Measurements from ENCODE around the gene SH2D3A. TPM values are rescaled to one million over a fixed set of nuclear protein-coding genes. Genes with fewer than 3 reads are reported as not detected.

SH2D3A gene
- total and polyA plus RNA-seq, 8 donors, result 10.1 to 33.0 (median 14.2) TPM

DNA sequence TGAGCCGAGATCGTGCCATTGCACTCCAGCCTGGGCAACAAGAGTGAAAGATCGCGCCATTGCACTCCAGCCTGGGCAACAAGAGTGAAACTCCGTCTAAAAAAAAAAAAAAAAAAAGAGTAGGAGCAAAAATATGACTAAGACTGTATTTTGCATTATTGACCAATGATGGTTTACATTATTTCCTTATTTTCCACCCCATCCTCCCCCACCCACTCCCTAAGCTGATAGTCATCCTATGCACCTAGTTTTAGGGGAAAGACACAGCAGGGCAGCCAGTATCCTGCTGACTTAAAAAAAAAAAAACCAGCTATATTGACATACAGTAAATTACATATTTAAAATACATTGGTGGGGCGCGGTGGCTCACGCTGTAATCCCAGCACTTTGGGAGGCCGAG lies 30.4 kb upstream of the SH2D3A start:
- no peaks in the 10 kb centered on the region for H3K9me3 ChIP-seq
- no peaks in the 10 kb centered on the region for H3K27me3 ChIP-seq
- intact Hi-C loops (cut with DNase I), result no loop called here
- no peak for FAIRE-seq
- H3K4me3 ChIP-seq, result no peak overlapping the region
- 75 to 76% methylated on average over 9 of the region's 9 CpGs for WGBS, 2 donors
- no peak overlapping the region for H3K27ac ChIP-seq
- TF ChIP-seq, protein P1, sequence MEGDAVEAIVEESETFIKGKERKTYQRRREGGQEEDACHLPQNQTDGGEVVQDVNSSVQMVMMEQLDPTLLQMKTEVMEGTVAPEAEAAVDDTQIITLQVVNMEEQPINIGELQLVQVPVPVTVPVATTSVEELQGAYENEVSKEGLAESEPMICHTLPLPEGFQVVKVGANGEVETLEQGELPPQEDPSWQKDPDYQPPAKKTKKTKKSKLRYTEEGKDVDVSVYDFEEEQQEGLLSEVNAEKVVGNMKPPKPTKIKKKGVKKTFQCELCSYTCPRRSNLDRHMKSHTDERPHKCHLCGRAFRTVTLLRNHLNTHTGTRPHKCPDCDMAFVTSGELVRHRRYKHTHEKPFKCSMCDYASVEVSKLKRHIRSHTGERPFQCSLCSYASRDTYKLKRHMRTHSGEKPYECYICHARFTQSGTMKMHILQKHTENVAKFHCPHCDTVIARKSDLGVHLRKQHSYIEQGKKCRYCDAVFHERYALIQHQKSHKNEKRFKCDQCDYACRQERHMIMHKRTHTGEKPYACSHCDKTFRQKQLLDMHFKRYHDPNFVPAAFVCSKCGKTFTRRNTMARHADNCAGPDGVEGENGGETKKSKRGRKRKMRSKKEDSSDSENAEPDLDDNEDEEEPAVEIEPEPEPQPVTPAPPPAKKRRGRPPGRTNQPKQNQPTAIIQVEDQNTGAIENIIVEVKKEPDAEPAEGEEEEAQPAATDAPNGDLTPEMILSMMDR (IDR thresholded peaks at IDR 0.05), result no peak
- H3K4me1 ChIP-seq, result peaks cover 0 to 3% (median 0%) of the 10 kb centered on the region in 3 donors
- no peak for ATAC-seq
- no peaks in the 10 kb centered on the region for H3K36me3 ChIP-seq
- no peak for DNase-seq

DNA sequence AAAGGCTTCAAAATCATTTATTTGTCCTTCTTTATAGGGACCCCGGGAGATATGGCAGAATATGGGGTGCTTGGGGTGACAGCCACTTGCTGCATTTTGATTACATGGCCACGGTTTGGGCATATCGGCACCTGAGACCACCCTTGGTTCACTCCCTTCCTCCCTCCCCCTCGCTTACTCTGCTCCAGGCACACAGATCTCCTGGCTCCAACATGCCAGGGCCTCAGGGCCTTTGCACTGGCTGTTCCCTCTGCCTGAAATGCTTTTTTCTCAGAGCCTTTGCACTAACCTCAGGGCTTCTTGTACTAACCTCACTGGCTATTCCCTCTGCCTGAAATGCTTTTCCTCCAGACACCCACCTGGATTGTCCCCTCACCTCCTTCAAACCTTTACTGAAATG lies 29.0 kb upstream of the SH2D3A start:
- DNase-seq (no peak), FAIRE-seq (no peak), ATAC-seq (no peak)
- Histone ChIP-seq H3K4me3 (no peak overlapping the region), H3K4me1 (no peaks in the 10 kb centered on the region), H3K9me3 (no peaks in the 10 kb centered on the region), H3K27ac (no peak overlapping the region), H3K27me3 (no peaks in the 10 kb centered on the region), H3K36me3 (no peaks in the 10 kb centered on the region)
- 69 to 78% methylated on average over 4 of the region's 4 CpGs for WGBS, 2 donors
- intact Hi-C loops (cut with DNase I), result no loop called here
- TF ChIP-seq, protein P1 (IDR thresholded peaks at IDR 0.05), result no peak

DNA sequence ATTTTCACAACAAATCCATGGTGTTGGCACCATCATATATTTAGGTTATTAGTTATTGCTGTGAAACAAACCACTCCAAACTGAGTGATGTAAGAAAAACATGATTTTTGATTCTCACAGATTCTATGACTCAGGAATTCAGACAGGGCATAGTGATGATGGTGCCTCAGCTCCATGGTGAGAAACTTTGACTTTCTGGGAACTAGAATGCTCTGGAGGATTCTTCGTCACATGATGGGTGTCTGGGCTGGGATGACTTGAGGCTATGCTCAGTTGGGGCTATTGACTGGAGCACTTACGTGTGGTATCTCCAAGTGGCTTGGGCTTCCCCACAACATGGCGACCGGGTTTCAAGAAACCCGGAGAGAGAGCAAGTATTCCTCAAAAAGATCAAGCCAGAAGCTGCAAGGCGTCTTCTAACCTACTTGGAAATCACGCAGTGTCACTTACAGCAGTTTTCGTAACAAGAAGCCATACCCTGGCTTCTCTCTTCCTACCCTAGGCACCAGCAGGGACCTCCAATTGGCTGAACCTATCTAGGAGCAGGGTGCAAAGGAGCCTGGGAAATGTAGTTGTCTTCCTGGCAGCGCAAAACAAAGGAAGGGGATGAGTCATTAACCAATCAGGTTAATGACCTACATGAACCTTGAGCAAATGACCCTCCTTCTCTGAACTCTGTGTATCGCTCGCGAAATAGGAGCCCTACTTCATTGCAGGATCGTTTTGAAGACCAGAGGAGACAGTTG lies 27.6 kb upstream of the SH2D3A start:
- FAIRE-seq (no peak), DNase-seq (no peak), ATAC-seq (no peak)
- no peaks in the 10 kb centered on the region for H3K27me3 ChIP-seq
- intact Hi-C loops (cut with DNase I), result no loop called here
- H3K27ac ChIP-seq, result no peak overlapping the region
- H3K4me3 ChIP-seq, result no peak overlapping the region
- TF ChIP-seq, protein P1 (IDR thresholded peaks at IDR 0.05), result no peak
- no peaks in the 10 kb centered on the region for H3K36me3 ChIP-seq
- H3K9me3 ChIP-seq, result no peaks in the 10 kb centered on the region
- no peaks in the 10 kb centered on the region for H3K4me1 ChIP-seq
- WGBS, 2 donors, result 54 to 64% methylated on average over 13 of the region's 13 CpGs

DNA sequence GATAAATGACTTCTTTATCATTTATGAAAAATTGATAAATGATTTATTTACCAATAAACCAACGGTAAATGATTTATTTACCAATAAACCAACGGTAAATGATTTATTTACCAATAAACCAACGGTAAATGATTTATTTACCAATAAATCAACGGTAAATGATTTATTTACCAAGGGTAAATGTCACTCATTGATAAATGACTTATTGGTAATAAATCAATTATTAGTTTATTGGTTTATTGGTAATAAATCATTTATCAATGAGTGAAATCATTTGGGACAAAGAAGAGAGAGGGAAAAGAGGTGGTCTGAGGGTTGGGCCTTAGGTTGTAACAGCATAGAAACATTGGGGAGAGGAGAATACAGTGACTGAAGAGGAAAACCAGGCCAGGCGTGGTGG lies 26.7 kb upstream of the SH2D3A start:
- TF ChIP-seq, protein P1 (IDR thresholded peaks at IDR 0.05), result no peak
- H3K4me1 ChIP-seq, result no peaks in the 10 kb centered on the region
- no peak overlapping the region for H3K4me3 ChIP-seq
- ATAC-seq, result no peak
- intact Hi-C loops (cut with DNase I), result no loop called here
- no peaks in the 10 kb centered on the region for H3K27me3 ChIP-seq
- peak; percentile 61 for FAIRE-seq
- no peak overlapping the region for H3K27ac ChIP-seq
- no peaks in the 10 kb centered on the region for H3K36me3 ChIP-seq
- 31 to 38% methylated on average over 5 of the region's 5 CpGs for WGBS, 2 donors
- no peaks in the 10 kb centered on the region for H3K9me3 ChIP-seq
- DNase-seq, result no peak

DNA sequence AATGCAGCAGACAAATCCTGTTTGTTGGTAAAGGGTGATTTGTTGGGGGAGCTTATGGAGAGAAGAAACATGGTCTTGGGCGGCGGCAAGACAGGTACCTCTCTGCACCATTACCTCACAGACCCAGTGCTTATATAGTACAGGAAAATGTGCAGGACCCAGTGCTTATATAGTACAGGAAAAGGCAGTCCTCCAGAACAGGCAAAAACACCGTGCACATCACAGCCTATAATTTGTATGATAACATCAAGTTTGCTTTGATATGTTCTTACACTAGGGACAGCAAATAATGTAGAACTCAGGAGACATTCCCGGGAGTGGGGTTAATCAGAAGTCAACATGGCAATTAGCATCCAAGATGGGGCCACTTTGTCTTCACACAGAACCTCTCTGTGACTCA lies 26.2 kb upstream of the SH2D3A start:
- 52 to 63% methylated on average over 4 of the region's 4 CpGs for WGBS, 2 donors
- Histone ChIP-seq H3K27ac (no peak overlapping the region), H3K36me3 (no peaks in the 10 kb centered on the region), H3K27me3 (no peaks in the 10 kb centered on the region), H3K9me3 (no peaks in the 10 kb centered on the region), H3K4me1 (no peaks in the 10 kb centered on the region), H3K4me3 (no peak overlapping the region)
- no peak for DNase-seq
- TF ChIP-seq, protein P1 (IDR thresholded peaks at IDR 0.05), result no peak
- intact Hi-C loops (cut with DNase I), result no loop called here
- no peak for ATAC-seq
- FAIRE-seq, result no peak

Data from pancreas (tissue), 10 donors.